ENCODE results near the gene TTC7B. TPM values are rescaled to one million over a fixed set of nuclear protein-coding genes. Genes with fewer than 3 reads are reported as not detected.

The TTC7B gene
- total and polyA plus RNA-seq, 2 donors (not counting 3 experiments of a cell fraction or from before 2014, with no cell fraction given), result 46.8 to 76.5 TPM

DNA sequence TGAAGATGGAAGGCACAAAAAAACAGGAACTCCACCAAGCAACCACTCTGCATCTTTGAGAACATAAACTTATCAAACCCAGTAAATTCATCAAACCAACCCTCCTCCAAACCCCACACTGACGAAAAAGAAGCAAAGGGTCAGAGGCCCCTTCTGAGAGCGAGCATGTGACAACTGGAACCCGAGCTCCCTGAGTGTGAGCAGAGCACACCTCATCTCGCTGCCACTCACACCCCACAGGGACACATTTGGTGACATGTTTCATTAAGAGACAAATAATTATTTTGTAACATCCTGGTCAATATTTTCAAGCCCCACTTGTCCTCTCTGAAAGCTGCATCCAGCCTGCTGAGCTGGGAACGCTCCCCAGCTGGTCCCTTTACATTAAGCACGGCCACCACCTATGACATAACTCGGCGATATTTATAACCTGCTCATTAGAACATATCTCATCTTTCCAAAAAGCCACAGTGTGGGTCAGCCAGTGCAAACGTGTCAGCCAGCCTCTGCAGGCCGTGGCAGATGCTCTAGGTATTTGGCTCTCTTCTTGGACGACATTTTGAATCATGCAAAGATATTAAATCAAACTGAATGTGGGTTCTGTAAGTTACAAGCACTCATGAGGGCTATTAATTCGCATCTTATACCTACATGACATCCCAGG is 120.1 kb downstream of the TTC7B start:
- Histone ChIP-seq H3K27ac (ENCODE audit: insufficient read depth, low read depth, low read length) (no peak overlapping the region), H3K4me2 (ENCODE audit: insufficient read depth, low read length) (no peak overlapping the region), H3K4me1 (ENCODE audit: control insufficient read depth, extremely low read depth, insufficient read depth, low read length) (peaks cover 9% of the 10 kb centered on the region), H3K79me2 (ENCODE audit: control insufficient read depth, insufficient read depth, low read length) (peaks cover 2% of the 10 kb centered on the region), H4K20me1 (replicated peaks; ENCODE audit: control insufficient read depth, extremely low read depth, insufficient read depth, low read length) (no peaks in the 10 kb centered on the region), H3K4me3 (replicated peaks in 1 of 3; ENCODE audit: insufficient read depth in 1 of 3, low read depth in 1 of 3, low read length in 3 of 3) (no peak overlapping the region), H2AFZ (ENCODE audit: low read depth, low read length) (no peak overlapping the region), H3K9me1 (replicated peaks; ENCODE audit: control insufficient read depth, extremely low read depth, insufficient read depth, low read length) (no peaks in the 10 kb centered on the region), H3K9ac (replicated peaks; ENCODE audit: extremely low read depth, insufficient read depth, low read length) (no peak overlapping the region), H3K36me3 (ENCODE audit: control insufficient read depth in 2 of 2, extremely low read depth in 1 of 2, insufficient read depth in 2 of 2, low read length in 2 of 2) (no peaks in the 10 kb centered on the region), H3K27me3 (ENCODE audit: control insufficient read depth in 2 of 2, insufficient read depth in 2 of 2, low read length in 2 of 2) (no peaks in the 10 kb centered on the region), H3K9me3 (replicated peaks; ENCODE audit: control insufficient read depth, insufficient read depth, low read length) (no peaks in the 10 kb centered on the region)
- POLR2A ChIA-PET, result interaction anchor here (0.6 kb wide), 1 partner anchor 36 kb away, joined by 9 read pairs; no protein-coding TSS in a partner anchor
- FAIRE-seq (no peak), DNase-seq (ENCODE audit: low read depth, low spot score) (no peak)
- intact Hi-C loops (cut with micrococcal nuclease) (loop anchor here (2.0 to 5.0 kb wide), 3 partner anchors 79 to 314 kb away; no protein-coding TSS in a partner anchor), dilution Hi-C loops (cut with MboI; ENCODE audit: extremely low pct_ligation_motif_present, low sequenced_read_pairs) (no loop called here)
- no TSS peak for BruUV-seq (replicated peaks)
- CTCF ChIA-PET, result interaction anchor here (0.8 to 4.6 kb wide), 14 partner anchors 9 to 407 kb away, joined by 3 to 63 read pairs (median 6); partner anchors contain the start of gene CALM1
- TF ChIP-seq POLR2A (IDR thresholded peaks at IDR 0.05; ENCODE audit: low read depth, low read length), result no peak
- TF ChIP-seq POLR2AphosphoS5 (IDR thresholded peaks at IDR 0.05; ENCODE audit: insufficient read depth, low read depth, low read length), result no peak
- TF ChIP-seq, protein P1, sequence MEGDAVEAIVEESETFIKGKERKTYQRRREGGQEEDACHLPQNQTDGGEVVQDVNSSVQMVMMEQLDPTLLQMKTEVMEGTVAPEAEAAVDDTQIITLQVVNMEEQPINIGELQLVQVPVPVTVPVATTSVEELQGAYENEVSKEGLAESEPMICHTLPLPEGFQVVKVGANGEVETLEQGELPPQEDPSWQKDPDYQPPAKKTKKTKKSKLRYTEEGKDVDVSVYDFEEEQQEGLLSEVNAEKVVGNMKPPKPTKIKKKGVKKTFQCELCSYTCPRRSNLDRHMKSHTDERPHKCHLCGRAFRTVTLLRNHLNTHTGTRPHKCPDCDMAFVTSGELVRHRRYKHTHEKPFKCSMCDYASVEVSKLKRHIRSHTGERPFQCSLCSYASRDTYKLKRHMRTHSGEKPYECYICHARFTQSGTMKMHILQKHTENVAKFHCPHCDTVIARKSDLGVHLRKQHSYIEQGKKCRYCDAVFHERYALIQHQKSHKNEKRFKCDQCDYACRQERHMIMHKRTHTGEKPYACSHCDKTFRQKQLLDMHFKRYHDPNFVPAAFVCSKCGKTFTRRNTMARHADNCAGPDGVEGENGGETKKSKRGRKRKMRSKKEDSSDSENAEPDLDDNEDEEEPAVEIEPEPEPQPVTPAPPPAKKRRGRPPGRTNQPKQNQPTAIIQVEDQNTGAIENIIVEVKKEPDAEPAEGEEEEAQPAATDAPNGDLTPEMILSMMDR (IDR thresholded peaks at IDR 0.05; ENCODE audit: extremely low read depth in 1 of 2, insufficient read depth in 1 of 2, low read depth in 1 of 2, low read length in 2 of 2), result no peak
- no peak for TF ChIP-seq FOS (IDR thresholded peaks at IDR 0.05; ENCODE audit: borderline replicate concordance, insufficient read depth, low read length)
- no peak for TF ChIP-seq EZH2 (IDR thresholded peaks at IDR 0.05; ENCODE audit: borderline replicate concordance, low read depth, low read length, severe bottlenecking)
- TF ChIP-seq GATA2 (IDR thresholded peaks at IDR 0.05; ENCODE audit: insufficient read depth, insufficient read length, low read depth, low read length), result no peak
- TF ChIP-seq MYC (IDR thresholded peaks at IDR 0.05; ENCODE audit: low read depth, low read length), result no peak
- TF ChIP-seq JUN (IDR thresholded peaks at IDR 0.05; ENCODE audit: borderline replicate concordance, insufficient read depth, insufficient read length, low read depth), result no peak

Measured in endothelial cell of umbilical vein (primary cell).